GM19043 (cell line): ENCODE measurements around the gene ADORA3.

Experiments used
- ATAC-seq: cut with Tn5 transposase; IDR thresholded peaks from one replicate; pipeline ENCODE4 v1.9.1; 2021; ENCODE audit warnings: low read depth; ENCODE audit not compliant: unreplicated experiment

The ADORA3 gene

DNA sequence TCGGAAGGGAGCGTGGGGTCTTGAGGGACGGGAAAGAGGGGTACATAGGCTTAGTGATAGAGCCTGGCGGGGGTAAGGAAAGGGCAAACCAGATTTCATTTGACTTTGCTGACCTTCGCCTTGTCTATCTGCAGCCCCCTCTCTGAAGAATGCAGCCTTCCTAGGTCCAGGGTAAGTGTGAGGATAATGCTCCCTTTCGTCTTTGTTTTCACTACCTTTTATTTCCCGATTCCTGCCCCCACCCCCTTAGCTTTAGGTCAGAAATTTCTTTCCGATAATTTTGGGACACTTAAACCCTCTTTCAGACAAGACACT, 53.8 kb downstream of the ADORA3 start:
- no peak for ATAC-seq
